ENCODE measurements around the gene ANKRD65. TPM values are rescaled to one million over a fixed set of nuclear protein-coding genes. Genes with fewer than 3 reads are reported as not detected.
"Not testable (repeated sequence)": the region's sequence is repeated elsewhere in the genome, so short reads cannot be mapped to it uniquely, and the experiment has no call there.

Gene ANKRD65
- total RNA-seq (1 to 10 TPM in 5 of 9 donors, under 1 TPM in 4; 0.22 to 2.6 (median 1.4) TPM), polyA plus RNA-seq (1 to 10 TPM in 2 of 3 donors, under 1 TPM in 1; 0.53 to 3.4 (median 2.2) TPM)
- long read RNA-seq, donor 1 = 0 reads
- long read RNA-seq, donor 2 = 0 reads
- long read RNA-seq, donor 3 = 0 reads
- long read RNA-seq, donor 4, partial matches to known transcripts = 2 of 2 reads
- long read RNA-seq, donor 4, other reads (novel, unspliced or antisense) = 0 of 2 reads
- long read RNA-seq, donor 5, partial matches to known transcripts = 6 of 8 reads
- long read RNA-seq, donor 5, other reads (novel, unspliced or antisense) = 2 of 8 reads
- long read RNA-seq, donor 6, partial matches to known transcripts = 5 of 6 reads
- long read RNA-seq, donor 6, other reads (novel, unspliced or antisense) = 1 of 6 reads
- long read RNA-seq, donor 7 = 0 reads
- long read RNA-seq, donor 8 = 0 reads
- long read RNA-seq, donor 9 = 0 reads
- long read RNA-seq, donor 10 = 0 reads

DNA sequence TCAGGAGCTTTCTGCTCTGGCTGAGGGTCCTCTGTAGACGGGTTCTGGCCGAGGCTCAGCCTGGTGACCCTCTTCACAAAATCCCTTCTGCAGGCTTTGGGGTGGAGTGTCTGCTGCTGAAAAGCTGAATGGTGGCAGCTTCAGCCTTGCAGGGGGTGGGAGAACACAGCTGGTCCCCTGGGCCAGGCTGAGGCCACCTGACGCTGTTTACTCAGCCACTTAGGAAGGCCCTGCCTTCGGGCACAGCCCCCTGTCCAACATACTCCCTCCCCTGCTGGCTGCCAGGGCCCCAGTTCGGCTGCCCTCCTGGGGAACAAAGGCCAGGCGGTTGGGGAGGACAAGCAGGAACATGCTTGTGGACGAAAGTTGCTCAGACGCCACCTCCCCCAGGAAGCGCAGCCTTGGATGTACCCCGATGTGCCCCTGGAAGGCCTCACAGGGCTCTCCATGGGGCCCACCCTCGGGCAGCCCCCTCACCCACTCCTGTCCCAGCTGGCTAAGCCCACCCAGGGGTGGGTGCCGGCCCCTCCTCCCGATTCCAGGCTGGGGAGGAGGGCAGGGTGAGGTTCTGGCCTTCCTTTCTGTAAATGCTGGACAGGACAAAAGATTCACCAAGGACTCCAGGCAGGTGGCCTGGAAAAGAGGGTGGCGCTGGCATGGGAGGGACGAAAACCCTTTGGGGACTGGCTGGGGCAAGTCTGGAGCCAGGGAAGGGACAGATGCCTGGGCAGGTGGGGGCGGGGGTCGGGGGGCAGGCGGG, at the start of gene ANKRD65:
TSS of gene ANKRD65 (minus strand) at position 130 of the 760 bp plus-strand sequence. CDS start 271 bp downstream, outside the sequence.
- Histone ChIP-seq H3K4me3 (peak within 1 kb of the TSS in 1 of 4 donors; percentile 32), H3K36me3 (replicated peaks in 1 of 2) (no peaks in the 10 kb centered on the region), H3K4me1 (replicated peaks in 1 of 2) (no peaks in the 10 kb centered on the region), H3K9me3 (replicated peaks in 1 of 3) (no peaks in the 10 kb centered on the region), H3K27me3 (no peaks in the 10 kb centered on the region), H3K27ac (peak within 1 kb of the TSS in 1 of 5 donors; percentile 40)
- 62 to 82% (median 77%) methylated on average over 3 to 18 of the region's 18 CpGs for WGBS, 4 donors
- intact Hi-C loops (cut with DNase I) = no loop called here
- no peak for DNase-seq
- TF ChIP-seq, protein P1, sequence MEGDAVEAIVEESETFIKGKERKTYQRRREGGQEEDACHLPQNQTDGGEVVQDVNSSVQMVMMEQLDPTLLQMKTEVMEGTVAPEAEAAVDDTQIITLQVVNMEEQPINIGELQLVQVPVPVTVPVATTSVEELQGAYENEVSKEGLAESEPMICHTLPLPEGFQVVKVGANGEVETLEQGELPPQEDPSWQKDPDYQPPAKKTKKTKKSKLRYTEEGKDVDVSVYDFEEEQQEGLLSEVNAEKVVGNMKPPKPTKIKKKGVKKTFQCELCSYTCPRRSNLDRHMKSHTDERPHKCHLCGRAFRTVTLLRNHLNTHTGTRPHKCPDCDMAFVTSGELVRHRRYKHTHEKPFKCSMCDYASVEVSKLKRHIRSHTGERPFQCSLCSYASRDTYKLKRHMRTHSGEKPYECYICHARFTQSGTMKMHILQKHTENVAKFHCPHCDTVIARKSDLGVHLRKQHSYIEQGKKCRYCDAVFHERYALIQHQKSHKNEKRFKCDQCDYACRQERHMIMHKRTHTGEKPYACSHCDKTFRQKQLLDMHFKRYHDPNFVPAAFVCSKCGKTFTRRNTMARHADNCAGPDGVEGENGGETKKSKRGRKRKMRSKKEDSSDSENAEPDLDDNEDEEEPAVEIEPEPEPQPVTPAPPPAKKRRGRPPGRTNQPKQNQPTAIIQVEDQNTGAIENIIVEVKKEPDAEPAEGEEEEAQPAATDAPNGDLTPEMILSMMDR (IDR thresholded peaks at IDR 0.05) = no peak
- TF ChIP-seq POLR2A (IDR thresholded peaks at IDR 0.05) = no peak

DNA sequence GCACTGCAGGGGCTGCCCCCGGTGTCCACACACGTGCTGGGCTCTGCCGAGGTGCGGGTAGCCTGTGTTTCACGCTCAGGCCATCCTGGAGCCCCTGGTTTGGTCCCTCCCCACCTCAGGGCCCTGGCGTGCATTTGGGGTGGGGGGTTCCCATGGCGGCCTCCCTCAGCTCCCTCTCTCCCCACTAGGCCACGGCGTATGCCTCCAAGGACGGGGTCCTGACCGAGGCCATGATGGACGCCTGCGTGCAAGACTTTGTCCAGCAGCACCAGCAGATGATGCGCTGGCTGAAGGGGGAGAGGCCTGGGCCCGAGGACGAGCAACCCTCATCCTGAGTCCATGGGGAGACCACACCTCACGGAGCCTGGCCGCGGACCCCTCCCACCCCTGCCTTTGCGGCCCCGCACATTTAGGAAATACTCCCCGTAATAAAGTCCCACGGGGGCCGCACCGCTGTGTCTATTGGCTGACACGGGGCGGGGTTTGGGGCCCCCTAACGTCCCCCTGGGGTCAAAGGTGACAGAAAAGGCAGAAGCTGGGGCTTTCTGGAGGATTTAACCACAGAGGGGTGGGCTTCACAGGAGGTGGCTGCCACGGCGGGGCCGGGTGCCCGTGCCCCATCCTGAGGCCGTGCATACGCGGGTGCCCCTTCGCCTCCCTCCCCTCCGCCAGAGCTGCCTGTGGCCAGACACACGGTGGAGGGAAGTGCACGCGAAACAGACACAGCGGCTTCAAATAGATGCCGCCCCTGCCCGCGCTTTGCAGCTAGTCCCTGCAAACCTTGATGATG, 47.3 kb upstream of the ANKRD65 start:
- H3K4me3 ChIP-seq; H3K36me3 ChIP-seq (replicated peaks in 1 of 2); H3K9me3 ChIP-seq (replicated peaks in 1 of 3); DNase-seq; H3K27me3 ChIP-seq; intact Hi-C loops (cut with DNase I); H3K27ac ChIP-seq: not testable (repeated sequence)
- H3K4me1 ChIP-seq (replicated peaks in 1 of 2) = peaks cover 5 to 17% of the 10 kb centered on the region in 2 donors
- 74 to 80% (median 76%) methylated on average over 14 to 35 of the region's 44 CpGs for WGBS, 4 donors

DNA sequence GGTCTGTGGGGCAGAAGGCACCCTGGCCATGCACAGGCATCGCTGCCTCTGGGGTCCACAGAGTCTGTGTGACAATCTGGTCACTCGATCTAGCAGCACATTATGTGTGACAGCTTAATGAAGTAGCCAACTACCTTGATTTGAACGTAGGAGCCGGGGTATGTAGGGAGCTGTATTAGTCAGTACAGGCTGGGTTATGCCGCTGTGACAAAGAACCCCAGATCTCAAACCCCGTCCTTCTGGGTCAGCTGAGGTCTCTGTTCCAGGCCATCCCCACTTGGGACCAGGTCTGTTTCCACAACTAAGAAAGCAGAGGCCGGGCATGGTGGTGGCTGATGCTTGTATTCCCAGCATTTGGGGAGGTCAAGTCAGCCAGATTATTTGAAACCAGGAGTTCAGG, 42.2 kb upstream of the ANKRD65 start:
- Histone ChIP-seq H3K4me1 (replicated peaks in 1 of 2) (no peaks in the 10 kb centered on the region), H3K4me3 (no peak overlapping the region), H3K27me3 (no peaks in the 10 kb centered on the region), H3K36me3 (replicated peaks in 1 of 2) (no peaks in the 10 kb centered on the region), H3K27ac (no peak overlapping the region), H3K9me3 (replicated peaks in 1 of 3) (no peaks in the 10 kb centered on the region)
- intact Hi-C loops (cut with DNase I) = no loop called here
- DNase-seq = no peak
- WGBS, 4 donors = 85 to 92% (median 91%) methylated on average over 7 of the region's 7 CpGs
- no peak for TF ChIP-seq POLR2A (IDR thresholded peaks at IDR 0.05)
- TF ChIP-seq, protein P1 (IDR thresholded peaks at IDR 0.05) = no peak

DNA sequence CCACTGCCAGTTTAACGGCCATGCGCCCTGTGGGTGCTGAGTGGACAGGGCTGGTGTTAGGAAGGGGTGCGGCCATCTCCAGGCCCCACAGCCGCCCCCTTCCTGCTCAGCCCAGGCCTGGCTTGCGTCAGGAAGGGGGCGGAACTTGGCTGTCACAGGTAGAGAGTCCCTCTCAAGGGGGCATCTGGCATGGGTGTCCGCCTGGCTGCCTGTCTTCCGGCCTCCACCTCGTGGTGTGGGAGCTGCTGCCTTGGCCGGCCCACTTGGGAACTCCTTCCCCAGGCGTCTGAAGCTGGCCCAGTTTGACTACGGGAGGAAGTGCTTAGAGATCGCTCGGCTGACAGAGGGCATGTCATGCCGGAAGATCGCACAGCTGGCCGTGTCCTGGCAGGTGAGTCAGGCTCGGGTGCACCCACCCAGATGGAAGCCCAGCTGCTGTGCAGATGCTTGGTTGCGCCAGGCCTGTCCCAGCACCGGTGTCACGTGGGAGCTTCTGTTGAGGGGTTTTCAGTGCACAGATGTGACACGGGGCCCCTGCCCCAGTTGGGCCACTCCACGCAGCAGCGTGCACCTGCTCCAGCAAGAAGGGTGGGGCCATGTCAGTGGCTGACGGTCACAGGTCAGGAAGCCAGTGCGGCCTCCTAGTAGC, 41.4 kb upstream of the ANKRD65 start:
- Histone ChIP-seq H3K4me1 (replicated peaks in 1 of 2) (no peaks in the 10 kb centered on the region), H3K4me3 (no peak overlapping the region), H3K36me3 (replicated peaks in 1 of 2) (no peaks in the 10 kb centered on the region), H3K9me3 (replicated peaks in 1 of 3) (no peaks in the 10 kb centered on the region), H3K27me3 (no peaks in the 10 kb centered on the region), H3K27ac (no peak overlapping the region)
- no peak for DNase-seq
- intact Hi-C loops (cut with DNase I) = no loop called here
- TF ChIP-seq POLR2A (IDR thresholded peaks at IDR 0.05) = no peak
- TF ChIP-seq, protein P1 (IDR thresholded peaks at IDR 0.05) = no peak
- WGBS, 4 donors = 44 to 65% (median 57%) methylated on average over 6 to 26 of the region's 26 CpGs
